GM18499 (cell line): ENCODE results near the gene INPP5D.
A peak's percentile ranks its signal among the peaks of the same experiment; 100 is the strongest.
"Not testable (repeated sequence)": the region's sequence is repeated elsewhere in the genome, so short reads cannot be mapped to it uniquely, and the experiment has no call there.

Experiments
- ATAC-seq: cut with Tn5 transposase; IDR thresholded peaks from one replicate; pipeline ENCODE4 v1.9.1; 2021; ENCODE audit warnings: moderate number of reproducible peaks; ENCODE audit not compliant: insufficient read depth, unreplicated experiment

Gene INPP5D

DNA sequence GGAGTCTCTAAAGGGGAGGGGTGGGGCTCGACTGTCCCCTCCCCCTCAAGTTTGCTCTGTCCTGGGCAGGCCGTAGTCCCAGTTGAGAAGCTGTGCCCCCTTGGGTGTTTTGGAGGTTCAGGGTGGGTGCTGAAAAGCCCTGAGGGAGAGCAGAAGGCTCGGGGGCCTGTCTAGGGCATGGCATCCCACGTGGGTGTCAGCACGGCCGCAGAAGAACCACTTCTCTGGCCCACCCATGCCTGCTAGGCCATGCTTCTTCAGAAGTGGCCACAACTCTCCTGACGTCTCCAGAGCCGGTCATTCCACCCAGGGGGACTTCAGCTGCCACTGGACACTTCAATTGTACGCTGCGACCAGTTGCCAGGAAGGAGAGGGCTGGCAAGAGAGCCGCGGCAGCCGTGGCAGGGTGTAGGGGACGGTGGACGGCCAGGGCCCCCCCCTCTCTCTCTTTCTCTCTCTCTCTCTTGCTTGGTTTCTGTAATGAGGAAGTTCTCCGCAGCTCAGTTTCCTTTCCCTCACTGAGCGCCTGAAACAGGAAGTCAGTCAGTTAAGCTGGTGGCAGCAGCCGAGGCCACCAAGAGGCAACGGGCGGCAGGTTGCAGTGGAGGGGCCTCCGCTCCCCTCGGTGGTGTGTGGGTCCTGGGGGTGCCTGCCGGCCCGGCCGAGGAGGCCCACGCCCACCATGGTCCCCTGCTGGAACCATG is at the start of gene INPP5D:
TSS of gene INPP5D (plus strand) at position 546 of the 704 bp plus-strand sequence. CDS start at position 683, 137 bp downstream.
- peak; percentile 33 for ATAC-seq

DNA sequence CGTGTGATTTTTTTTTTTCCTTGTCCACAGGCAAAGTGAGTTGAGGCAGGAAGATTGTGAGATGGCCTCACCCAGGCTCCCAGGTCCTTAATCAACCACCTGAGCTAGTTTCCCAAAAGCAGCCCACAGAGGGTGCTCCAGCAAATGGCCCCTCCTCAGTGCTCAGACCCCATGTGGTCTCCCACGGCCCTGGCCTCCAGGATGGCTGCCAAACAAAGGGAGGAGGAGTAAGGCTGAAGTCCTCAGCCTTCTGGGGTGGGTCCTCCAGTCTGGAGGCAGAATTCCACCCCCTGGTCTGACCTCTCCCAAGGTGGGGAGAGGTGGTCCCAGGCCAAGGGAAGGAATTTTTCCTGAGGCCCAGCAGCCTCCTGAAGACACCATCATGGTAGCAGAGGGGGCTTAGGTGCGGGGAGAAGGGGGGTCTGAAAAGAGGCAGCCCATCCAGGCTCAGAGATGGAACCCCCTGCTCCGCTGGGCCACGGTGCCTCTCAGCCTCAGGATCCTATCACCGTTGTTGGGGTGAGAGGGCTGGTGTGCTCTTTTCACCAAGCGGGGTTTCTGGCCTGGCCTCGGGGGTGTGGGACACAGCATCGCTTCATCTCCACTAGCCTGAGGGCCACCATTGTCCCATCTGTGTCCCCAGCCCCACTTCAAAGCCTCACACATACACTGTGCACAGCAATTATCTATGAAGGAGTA is 49.4 kb upstream of the INPP5D start:
- no peak for ATAC-seq

GRCh38 chr2:233011268-233011650 is 48.9 kb upstream of the INPP5D start:
- no peak for ATAC-seq

DNA sequence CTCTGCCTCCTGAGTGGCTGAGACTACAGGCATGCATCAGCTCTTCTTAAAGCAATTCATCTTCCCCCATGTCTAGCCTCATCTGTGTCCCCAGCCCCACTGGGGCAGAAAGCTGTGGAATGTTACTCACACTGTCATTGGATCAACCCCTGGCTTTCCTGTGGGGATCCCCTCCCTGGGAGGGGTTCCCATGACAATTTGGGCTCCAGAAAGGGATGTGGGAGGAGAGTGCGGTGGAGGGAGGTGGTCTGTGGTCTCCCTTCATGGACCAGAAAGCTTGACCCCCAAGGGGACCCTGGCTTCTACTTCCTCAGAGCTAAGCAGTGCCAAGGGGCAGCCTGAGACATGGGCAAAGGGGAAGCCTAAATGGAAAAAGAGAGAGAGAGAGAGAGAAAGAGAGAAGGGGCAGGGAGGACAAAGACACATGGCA is 48.4 kb upstream of the INPP5D start:
- ATAC-seq, result no peak

- ATAC-seq, result no peak
Measured at GRCh38 chr2:233012301-233012971, 47.7 kb upstream of the INPP5D start.

GRCh38 chr2:233013027-233013461 is 47.1 kb upstream of the INPP5D start, which contains the start of gene NGEF:
Gene NGEF (minus strand): TSS chr2:233013256. CDS start chr2:232974890, 38,366 bp downstream.
- ATAC-seq, result no peak

GRCh38 chr2:233013650-233014049 is 46.5 kb upstream of the INPP5D start:
- no peak for ATAC-seq

DNA sequence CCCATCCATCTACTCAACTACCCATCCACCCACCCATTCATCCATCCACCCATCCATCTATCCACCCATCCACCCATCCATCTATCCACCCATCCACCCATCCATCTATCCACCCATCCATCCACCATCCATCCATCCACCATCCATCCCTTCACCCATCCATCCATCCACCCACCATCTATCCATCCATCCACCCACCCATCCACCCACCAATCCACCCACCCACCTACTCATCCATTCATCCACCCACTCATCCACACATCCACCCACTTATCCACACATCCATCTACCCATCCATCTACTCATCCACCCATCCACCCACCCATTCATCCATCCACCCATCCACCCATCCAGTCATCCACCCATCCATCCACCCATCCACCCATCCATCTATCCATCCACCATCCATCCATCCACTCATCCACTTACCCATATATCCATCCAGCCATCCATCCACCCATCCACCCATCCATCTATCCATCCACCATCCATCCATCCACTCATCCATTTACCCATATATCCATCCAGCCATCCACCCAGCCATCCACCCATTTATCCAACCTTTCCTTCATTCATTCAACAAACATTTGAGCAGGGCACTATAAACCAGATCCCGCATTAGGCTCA is 45.0 kb upstream of the INPP5D start:
- no peak for ATAC-seq

DNA sequence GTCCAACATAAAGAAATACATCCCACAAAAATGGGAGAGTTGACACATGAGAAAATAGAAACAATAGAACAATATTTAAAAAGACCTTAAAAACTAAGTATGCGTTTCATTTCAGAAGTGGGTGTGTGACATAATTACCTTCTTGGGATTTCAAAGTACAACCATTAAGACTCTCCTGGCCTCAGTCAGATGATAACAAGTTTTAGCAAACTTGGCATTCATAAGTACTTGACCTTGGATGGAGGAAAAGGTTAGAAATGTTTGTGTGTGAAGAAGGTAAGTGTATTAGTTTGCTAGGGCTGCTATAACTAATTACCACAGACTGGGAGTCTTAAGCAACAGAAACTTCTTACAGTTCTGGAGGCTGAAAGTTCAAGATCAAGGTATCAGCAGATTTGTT is 42.2 kb upstream of the INPP5D start:
- no peak for ATAC-seq

- not testable (repeated sequence) for ATAC-seq
Measured at GRCh38 chr2:233019610-233020009, 40.5 kb upstream of the INPP5D start.

DNA sequence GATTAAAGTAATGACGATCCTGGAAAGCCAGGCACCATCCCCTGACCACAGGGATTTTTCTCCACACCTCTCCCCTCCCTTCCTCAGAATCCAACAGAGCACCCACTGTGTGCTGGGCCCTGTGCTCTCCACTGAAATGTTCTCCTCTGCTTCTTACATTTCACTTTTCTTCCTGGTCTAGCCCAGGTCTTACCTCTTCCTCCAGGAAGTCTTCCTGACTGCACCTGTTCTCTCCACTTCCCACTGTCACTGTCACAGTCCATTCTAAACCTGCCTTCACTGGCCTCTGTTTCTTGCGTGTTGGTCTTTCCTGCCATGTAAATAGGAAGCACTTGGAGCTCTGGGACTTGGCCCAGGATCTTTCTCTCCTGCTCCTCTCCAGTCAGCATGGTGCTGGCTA is 39.7 kb upstream of the INPP5D start:
- ATAC-seq, result no peak

DNA sequence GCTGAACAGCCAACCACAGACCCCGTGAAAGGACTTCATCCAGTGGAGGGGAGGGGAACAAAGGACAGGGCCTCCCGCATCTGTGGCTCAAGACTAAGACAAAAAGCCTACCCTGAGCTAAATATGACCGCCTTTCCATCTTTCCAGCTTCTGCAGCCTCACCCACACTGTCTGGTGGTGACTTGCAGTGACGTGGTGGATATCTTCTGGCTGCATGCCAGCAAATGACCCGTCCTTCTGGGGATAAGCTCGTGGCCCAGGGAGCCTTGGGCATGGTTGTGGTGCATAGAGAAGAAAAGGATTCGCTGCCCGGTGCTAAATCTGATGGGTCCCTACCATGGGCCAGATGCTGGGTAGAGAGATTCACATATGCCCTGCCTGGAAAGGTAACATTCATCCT is 38.4 kb upstream of the INPP5D start:
- ATAC-seq, result no peak

DNA sequence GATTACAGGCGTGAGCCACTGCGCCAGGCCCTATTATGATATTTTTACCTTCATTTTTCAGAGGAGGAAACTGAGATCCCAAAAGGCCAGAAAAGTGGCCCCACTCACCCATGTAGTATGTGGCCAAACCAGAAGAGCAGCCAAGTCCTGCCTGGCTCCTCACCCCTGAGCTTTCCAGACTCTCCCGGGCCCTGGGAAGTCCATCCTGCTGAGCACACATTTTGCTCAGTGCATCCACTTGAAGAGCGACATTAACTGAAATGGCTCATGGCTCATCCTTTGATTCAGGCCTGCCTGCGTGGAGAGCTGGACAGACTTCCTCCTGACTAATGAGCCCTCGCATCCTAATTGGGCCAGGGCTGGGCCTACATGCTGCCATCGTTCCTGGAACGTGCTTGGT is 37.6 kb upstream of the INPP5D start:
- ATAC-seq, result no peak

DNA sequence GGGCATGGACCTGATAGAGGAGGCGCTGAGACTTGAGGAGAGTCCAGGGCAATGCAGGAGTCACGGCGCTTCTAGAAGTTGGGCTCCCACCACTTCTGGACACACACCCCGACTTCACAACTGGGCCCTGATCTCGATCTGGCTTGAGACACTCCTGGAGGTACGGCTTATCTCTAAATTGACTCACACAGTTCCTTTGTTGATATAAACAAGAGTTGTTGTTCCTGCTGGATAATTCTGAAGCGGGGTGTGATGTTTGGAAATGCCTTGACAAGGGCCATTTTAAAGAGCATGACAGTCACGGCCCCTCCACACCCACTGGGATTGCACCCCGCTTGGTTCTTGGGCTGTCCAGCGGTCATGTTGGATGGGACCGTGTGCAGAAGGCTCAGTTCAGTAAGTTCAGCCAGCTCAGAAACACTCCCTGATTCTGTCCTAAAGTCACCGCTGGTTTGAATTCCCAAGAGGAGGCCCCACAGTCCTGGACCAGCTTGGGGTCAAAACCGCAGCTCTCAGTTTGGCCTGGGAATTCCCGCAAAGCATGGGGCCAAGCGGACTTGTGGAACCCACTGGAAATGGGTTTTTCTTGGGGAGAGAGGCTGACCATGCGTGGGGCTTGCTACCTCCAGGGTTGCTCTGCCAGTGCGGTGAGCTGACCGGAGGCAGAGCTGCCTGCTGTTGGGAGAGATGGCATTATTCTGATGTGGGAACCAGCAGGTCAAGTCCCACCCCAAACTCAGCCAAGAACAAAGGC is 37.0 kb upstream of the INPP5D start:
- ATAC-seq, result no peak

- ATAC-seq, result no peak
Measured at GRCh38 chr2:233023761-233024410, 36.3 kb upstream of the INPP5D start.

- ATAC-seq, result no peak
Measured at GRCh38 chr2:233025706-233026105, 34.4 kb upstream of the INPP5D start.

DNA sequence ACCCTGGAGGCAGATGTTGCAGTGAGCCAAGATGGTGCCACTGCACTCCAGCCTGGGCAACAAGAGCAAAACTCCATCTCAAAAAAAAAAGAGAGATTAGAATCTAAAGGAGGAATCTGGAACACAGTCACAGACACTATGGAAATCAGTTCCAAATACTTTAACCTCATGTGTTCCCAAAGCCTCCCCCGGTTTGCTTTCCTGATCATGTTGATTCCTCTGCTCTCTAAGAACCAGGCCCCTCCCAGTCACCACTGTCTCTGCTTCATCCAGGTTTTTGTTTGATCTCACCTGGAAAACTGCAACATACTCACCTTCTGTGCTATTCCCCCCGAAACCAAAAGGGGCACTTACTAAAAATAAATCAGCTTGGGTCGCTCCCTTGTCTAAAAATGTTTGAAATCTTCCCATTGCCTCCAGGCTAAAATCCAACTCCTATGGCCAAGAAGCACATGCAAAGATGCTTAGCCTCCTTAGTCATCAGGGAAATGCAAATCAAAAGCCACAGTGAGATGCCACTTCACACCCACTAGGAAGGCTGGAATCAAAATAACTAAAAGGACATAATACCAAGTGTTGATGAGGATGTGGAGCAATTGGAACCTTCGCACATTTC is 33.8 kb upstream of the INPP5D start:
- ATAC-seq, result no peak

DNA sequence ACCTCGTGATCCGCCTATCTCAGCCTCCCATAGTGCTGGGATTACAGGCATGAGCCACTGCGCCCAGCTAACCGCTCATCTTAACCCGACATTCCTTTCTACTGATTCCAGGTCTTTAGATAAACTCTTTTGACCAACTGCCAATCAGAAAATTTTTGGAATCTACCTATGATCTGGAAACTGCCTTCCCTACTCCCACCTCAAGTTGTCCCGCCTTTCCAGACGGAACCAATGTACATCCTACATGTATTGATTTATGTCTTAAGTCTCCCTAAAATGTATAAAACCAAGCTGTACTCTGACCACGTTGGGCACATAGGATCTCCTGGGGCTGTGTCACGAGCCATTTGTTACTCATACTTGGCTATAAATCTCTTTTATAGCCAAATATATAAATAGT is 30.8 kb upstream of the INPP5D start:
- no peak for ATAC-seq
